ENCODE results near the gene TMEM30A.

GRCh38 chr6:75291331-75291730 lies 6.7 kb upstream of the TMEM30A start:
- TF ChIP-seq POLR2A (IDR thresholded peaks at IDR 0.05), result no peak
- TF ChIP-seq CTCF (IDR thresholded peaks at IDR 0.05), result no peak

All from body of pancreas (tissue), 4 donors.